Ovary (tissue), 9 donors: Measurements from ENCODE around the gene ISYNA1. TPM values are rescaled to one million over a fixed set of nuclear protein-coding genes. Genes with fewer than 3 reads are reported as not detected.

ENCODE experiments used
- DNase-seq, 5 donors: peaks; one replicate each; pipeline ENCODE4 v3.0.0-alpha.2; 2019 to 2020
- H3K27ac ChIP-seq, 2 donors: fragments of 200-600 bp; one replicate each; pipeline versions ENCODE4 v1.5.1 to v1.8.0; 2019 to 2022
- H3K27me3 ChIP-seq: fragments of 200-600 bp; one replicate; pipeline ENCODE4 v1.8.0; 2022
- H3K36me3 ChIP-seq: fragments of 200-600 bp; sonication (generic); one replicate; pipeline ENCODE4 v1.5.1; 2019
- H3K4me1 ChIP-seq: one replicate; pipeline ENCODE4 v1.8.1; 2013; ENCODE audit warnings: mild to moderate bottlenecking, moderate library complexity; ENCODE audit not compliant: insufficient read depth
- H3K4me3 ChIP-seq: fragments of 200-600 bp; sonication (generic); one replicate; pipeline ENCODE4 v1.5.1; 2017
- H3K9me3 ChIP-seq, 2 donors: fragments of 200-600 bp in 1 of 2; sonication (generic) in 1 of 2; one replicate each; pipeline versions ENCODE4 v1.5.1 to v1.8.1; 2013 to 2019; ENCODE audit warnings: mild to moderate bottlenecking in 1 of 2, moderate library complexity in 1 of 2
- EP300 ChIP-seq: sonication (generic); formaldehyde crosslinking; IDR thresholded peaks from one replicate; pipeline ENCODE4 v1.6.1; 2017; ENCODE audit warnings: antibody characterized with exemption
- POLR2A ChIP-seq: fragments of 450-650 bp; IDR thresholded peaks from one replicate; pipeline ENCODE4 v1.6.1; 2017; ENCODE audit warnings: antibody characterized with exemption, mild to moderate bottlenecking, moderate library complexity
- WGBS, 3 donors: extraction: QIAGEN DNeasy Blood & Tissue Kit in 1 of 3; methylation state at CpG; one replicate each; pipeline versions ENCODE4 v1.1.5 to v1.1.7; 2013 to 2017; 5-methylcytosine and 5-hydroxymethylcytosine counted together
- intact Hi-C, 4 donors: fragments of 100-400 bp; cut with DNase I; formaldehyde crosslinking; loops; one replicate each; pipeline versions ENCODE4 v1.11.0 to v1.15.1; 2022 to 2023
- polyA plus RNA-seq, 2 donors: library from polyadenylated mRNA; stranded (reverse); fragments of 200-250 nt in 1 of 2; fragments of 350-450 nt in 1 of 2; fragmentation: Illumina TruSeq in 1 of 2; extraction: RNeasy Lipid Tissue Mini Kit (QIAGEN cat#74804) in 1 of 2; gene quantifications; one replicate each; pipeline ENCODE4 v1.2.3, GENCODE V29; 2013 to 2014
- total RNA-seq, 7 donors: library from RNA; depleted of rRNA in 2 of 7; stranded (reverse); fragments of >200 nt in 2 of 7; fragmentation: NEBNext Ultra II Directional in 3 of 7; extraction: Animal tissue kit (Norgen Biotek cat#: 25700) in 3 of 7; gene quantifications; one replicate each; pipeline versions ENCODE4 v1.1.0 to v1.2.4, GENCODE V29; 2016 to 2023
- TF ChIP-seq, protein P1 (sequence below), 3 donors: fragments of 450-650 bp in 2 of 3; fragments of 200-600 bp in 1 of 3; IDR thresholded peaks; one replicate each; pipeline versions ENCODE4 v1.5.1 to v1.8.0; 2016 to 2022; ENCODE audit warnings: antibody characterized with exemption in 3 of 3, mild to moderate bottlenecking in 1 of 3
- donor health status: DM: no; HTN: no; CAD: no; lungs with moderate emphysema.
- donor health status: DM: no; HTN: no; CAD: no.
- donor health status: Bipolar disorder and iron deficiency.
- donor health status: DM: yes; HTN: yes; CAD: no.
- donor health status: DM: no; HTN: no; CAD: no.
- donor health status: DM: yes; HTN: yes; CAD: no.

ISYNA1 gene
- total and polyA plus RNA-seq, 9 donors = 9.6 to 345 (median 183) TPM

GRCh38 chr19:18442941-18443340 lies 5.0 kb upstream of the ISYNA1 start:
- peaks cover 9% of the 10 kb centered on the region for H3K4me1 ChIP-seq
- no peak for TF ChIP-seq POLR2A
- no peak for TF ChIP-seq EP300
- TF ChIP-seq, protein P1, sequence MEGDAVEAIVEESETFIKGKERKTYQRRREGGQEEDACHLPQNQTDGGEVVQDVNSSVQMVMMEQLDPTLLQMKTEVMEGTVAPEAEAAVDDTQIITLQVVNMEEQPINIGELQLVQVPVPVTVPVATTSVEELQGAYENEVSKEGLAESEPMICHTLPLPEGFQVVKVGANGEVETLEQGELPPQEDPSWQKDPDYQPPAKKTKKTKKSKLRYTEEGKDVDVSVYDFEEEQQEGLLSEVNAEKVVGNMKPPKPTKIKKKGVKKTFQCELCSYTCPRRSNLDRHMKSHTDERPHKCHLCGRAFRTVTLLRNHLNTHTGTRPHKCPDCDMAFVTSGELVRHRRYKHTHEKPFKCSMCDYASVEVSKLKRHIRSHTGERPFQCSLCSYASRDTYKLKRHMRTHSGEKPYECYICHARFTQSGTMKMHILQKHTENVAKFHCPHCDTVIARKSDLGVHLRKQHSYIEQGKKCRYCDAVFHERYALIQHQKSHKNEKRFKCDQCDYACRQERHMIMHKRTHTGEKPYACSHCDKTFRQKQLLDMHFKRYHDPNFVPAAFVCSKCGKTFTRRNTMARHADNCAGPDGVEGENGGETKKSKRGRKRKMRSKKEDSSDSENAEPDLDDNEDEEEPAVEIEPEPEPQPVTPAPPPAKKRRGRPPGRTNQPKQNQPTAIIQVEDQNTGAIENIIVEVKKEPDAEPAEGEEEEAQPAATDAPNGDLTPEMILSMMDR (IDR thresholded peaks at IDR 0.05) = no peak
- DNase-seq = no peak
- no peaks in the 10 kb centered on the region for H3K27me3 ChIP-seq
- H3K36me3 ChIP-seq = no peaks in the 10 kb centered on the region
- H3K9me3 ChIP-seq = no peaks in the 10 kb centered on the region
- WGBS, 3 donors = 58 to 66% (median 65%) methylated on average over 12 of the region's 12 CpGs
- no peak overlapping the region for H3K27ac ChIP-seq
- intact Hi-C loops = no loop called here
- H3K4me3 ChIP-seq = no peak overlapping the region

DNA sequence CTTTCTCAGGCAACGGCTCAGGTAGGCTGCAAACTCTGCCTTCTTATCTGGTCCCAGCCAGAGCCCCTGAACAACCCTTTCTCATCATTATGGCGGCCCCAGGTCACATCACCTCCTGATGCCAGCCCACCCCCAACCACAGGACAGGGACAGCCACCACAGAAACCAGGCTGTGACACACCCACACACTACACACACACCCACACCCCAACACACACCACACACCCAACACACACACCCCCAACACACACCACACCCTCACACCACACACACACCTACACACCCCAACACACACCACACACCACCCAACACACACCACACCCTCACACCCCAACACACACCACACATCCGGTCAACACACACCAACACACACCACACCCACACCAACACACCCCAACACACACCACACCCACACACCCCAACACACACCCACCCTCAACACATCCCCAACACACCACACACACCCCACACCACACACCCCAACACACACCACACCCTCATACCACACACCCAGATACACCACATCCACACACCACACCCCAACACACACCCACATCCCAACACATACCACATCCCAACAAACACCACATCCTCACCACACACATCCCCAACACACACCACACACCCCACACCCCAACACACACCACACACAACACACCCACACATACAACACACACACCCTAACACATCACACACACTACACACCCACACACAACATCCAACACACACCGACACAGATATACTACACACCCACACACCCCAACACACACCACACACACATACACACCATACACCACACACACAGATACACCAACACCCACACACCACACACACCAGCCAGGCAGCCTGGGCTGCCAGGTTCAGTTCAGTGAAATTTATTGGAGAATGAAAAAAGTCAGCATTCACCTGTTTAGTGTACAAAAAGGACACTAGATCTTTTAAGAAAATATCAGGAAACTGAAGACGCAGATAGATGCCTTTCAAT lies 4.2 kb upstream of the ISYNA1 start:
- Histone ChIP-seq H3K27me3 (no peaks in the 10 kb centered on the region), H3K27ac (no peak overlapping the region), H3K4me1 (peaks cover 9% of the 10 kb centered on the region), H3K9me3 (no peaks in the 10 kb centered on the region), H3K4me3 (no peak overlapping the region), H3K36me3 (no peaks in the 10 kb centered on the region)
- 73 to 78% (median 77%) methylated on average over 5 of the region's 5 CpGs for WGBS, 3 donors
- DNase-seq = no peak
- TF ChIP-seq EP300 = no peak
- TF ChIP-seq, protein P1 (IDR thresholded peaks at IDR 0.05) = no peak
- intact Hi-C loops = no loop called here

DNA sequence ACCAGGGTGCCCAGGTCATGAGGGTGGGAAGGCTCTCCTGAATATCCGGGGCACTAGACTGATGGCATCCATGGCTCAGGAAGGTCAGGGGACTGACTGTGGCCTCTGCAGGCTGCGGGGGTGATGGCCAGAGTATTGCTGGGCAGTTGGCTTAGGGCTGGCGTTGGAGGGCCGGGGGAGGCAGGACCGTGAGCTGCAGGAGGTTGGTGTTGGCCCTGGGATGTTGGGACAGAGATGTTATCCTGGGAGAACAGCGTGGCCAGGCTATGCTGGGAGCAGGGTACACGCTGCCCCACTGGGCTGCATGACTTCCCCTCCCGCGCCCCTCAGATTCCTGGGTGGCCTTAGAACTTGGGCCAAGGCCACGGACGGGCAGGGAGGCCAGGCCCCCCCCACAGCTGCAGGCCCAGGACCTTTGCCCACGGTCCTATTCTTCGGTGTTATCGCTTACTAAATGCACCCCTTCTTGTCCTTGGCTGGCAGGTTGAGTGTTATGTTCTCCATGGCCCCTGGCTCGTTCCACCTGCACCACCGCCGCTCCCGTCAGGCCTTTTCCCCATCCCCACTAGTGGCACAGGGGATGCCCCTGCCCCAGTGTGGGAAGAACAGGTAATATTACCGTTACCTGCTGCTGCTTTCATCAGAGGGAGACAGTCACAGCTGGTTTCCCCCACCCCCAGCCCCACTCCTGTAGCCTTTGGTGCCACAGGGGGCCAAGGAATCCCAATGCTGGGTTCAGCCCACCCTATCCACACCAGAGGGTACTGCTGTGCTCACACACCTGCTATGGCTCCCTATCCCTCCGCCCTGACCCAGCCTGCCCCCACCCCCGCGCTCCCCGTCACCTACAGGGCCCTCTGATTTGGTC lies 3.2 kb upstream of the ISYNA1 start:
- DNase-seq = peak in 3 of 5 donors; percentile 36 to 67 (median 38)
- Histone ChIP-seq H3K4me1 (peaks cover 12% of the 10 kb centered on the region), H3K27me3 (no peaks in the 10 kb centered on the region), H3K9me3 (no peaks in the 10 kb centered on the region), H3K27ac (peak overlapping the region in 1 of 2 donors; percentile 90), H3K4me3 (no peak overlapping the region), H3K36me3 (no peaks in the 10 kb centered on the region)
- intact Hi-C loops = no loop called here
- WGBS, 3 donors = 65 to 68% (median 67%) methylated on average over 21 to 23 of the region's 23 CpGs
- TF ChIP-seq, protein P1 (IDR thresholded peaks at IDR 0.05) = no peak
- no peak for TF ChIP-seq EP300
- TF ChIP-seq POLR2A = no peak

DNA sequence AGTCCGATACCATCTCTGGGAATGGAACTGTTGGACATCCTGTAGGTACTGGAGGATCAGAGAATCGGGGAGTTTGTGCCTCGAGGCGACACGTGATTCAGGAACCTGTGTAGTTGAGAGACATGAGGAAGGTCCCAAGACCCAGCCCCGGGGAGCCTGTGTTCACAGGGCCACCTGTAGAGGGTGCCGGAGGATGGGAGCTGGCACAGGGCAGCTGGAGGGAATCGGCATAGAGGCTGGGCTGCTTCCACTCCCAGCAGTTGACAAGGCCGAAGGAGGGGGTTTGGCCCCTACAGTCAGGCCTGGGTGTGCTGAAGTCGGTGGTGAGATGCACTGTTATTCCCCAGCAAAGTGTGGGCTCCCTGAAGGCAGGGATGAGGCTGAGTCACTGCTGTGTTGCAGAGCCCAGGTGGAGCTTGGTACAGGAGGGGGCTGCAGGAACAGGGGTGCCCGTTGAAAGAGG lies 2.5 kb upstream of the ISYNA1 start:
- Histone ChIP-seq H3K4me1 (peaks cover 12% of the 10 kb centered on the region), H3K36me3 (no peaks in the 10 kb centered on the region), H3K9me3 (no peaks in the 10 kb centered on the region), H3K27me3 (no peaks in the 10 kb centered on the region), H3K27ac (peak overlapping the region in 1 of 2 donors; percentile 90), H3K4me3 (no peak overlapping the region)
- TF ChIP-seq EP300 (no peak), POLR2A (no peak)
- TF ChIP-seq, protein P1 (IDR thresholded peaks at IDR 0.05) = no peak
- WGBS, 3 donors = 51 to 67% (median 56%) methylated on average over 11 of the region's 11 CpGs
- peak in 4 of 5 donors; percentile 38 to 68 (median 56) for DNase-seq
- intact Hi-C loops = no loop called here
